Activated naive CD4-positive, alpha-beta T cell (primary cell): ENCODE results near the gene ORMDL3.

Experiments used
- DNase-seq, 4 experiments: peaks; one replicate each; lab custom pipeline; 2025; lab: John Stamatoyannopoulos, UW

ORMDL3 gene

GRCh38 chr17:39927101-39927928 is at the start of gene ORMDL3, which contains the start of gene LRRC3C:
Gene ORMDL3, minus strand, starts transcription at chr17:39927601. Its CDS starts 3,398 bp downstream, at chr17:39924203.
Gene LRRC3C, plus strand, starts transcription at chr17:39927732. Its CDS starts 13,792 bp downstream, at chr17:39941524.
- peak; percentile 71 to 86 (median 78) for DNase-seq

- no peak for DNase-seq
Observed at GRCh38 chr17:39975801-39976200, 48.4 kb upstream of the ORMDL3 start.

DNA sequence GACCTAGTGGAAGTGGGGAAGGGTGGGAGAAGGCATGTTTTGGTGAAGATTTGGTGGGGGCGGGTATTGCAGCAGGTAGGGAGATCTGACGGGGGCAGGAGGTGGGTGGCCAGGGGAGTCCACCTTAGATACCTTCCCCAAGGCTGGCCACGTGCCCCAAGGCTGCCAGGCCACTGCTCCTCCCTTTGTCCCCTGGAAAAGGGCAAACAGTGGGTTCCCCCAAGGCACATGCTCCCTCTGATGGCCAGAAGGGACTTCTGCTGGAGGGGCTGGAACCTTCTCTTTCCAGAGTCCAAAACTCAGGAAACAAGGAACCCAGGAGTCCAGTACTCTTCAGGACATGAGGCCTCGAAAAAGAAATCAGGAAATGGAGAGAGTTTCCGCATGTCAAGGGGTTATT is 47.0 kb upstream of the ORMDL3 start:
- no peak for DNase-seq

DNA sequence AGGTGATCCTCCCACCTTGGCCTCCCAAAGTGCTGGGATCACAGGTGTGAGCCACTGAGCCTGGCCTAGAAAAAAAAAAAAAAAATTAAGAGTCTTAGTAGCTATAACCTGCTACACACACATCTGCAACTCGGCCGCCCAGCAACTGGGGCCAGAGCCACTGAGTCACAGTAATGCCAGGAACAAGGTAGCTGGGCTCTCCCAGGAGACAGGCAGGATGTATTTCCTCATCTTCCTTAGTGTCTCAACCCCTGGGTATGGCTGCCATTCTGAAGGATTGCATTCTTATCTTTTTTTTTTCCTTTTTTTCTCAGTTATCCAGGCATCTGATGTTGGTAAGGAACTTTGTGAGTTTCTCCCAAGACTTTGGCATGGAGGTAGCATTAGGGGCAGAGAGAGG is 46.1 kb upstream of the ORMDL3 start:
- DNase-seq = no peak

GRCh38 chr17:39972271-39972670 is 44.9 kb upstream of the ORMDL3 start:
- DNase-seq = no peak

DNA sequence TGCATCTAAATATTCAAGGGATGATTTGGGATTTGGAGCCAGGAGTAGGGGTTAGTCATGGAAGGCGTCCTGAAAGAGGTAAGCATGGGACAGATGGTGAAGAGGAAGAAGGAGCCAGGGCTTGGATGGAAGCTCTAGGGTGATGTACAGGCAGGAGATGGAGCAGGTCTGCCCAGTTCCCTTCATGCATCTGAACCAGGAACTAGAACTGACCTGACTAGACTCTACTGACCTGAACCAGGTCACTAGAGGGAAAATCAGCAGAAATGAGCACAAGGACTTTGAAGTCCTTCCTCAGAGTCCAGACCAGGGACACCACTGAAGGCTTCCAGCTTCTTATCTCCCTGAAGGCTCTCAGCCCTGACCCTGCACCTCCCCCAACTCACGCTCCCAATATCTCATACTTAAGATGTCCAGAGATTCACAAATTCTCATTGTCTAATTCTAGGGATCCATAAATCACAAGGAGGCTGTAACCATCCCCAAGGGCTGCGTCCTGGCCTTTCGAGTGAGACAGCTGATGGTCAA is 43.7 kb upstream of the ORMDL3 start:
- no peak for DNase-seq

DNA sequence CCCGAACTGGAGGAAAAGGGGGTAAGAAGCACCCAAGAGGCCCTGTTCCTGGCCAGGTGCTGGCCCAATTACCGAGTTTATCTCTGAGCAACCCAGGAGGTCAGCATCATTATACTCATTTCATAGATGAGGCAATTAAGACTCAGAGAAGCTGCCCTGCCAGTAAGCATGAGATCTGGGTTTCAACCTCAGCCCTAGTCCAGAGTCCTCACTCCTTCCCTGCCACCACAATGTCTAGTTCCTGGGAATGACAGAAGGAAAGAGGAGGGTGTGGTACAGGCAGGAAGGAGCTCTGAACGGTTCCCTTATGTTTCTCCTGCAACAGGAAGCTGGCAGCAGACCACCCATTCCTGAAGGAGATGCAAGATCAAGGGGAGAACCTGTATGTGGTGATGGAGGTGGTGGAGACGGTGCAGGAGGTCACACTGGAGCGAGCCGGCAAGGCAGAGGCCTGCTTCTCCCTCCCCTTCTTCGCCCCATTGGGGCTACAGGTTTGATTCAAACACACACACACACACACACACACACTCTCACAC is 42.8 kb upstream of the ORMDL3 start:
- no peak for DNase-seq

- DNase-seq = no peak
Observed at GRCh38 chr17:39969375-39969774, 42.0 kb upstream of the ORMDL3 start.

GRCh38 chr17:39968761-39969160 is 41.4 kb upstream of the ORMDL3 start:
- no peak for DNase-seq

GRCh38 chr17:39966771-39967170 is 39.4 kb upstream of the ORMDL3 start:
- DNase-seq = no peak

DNA sequence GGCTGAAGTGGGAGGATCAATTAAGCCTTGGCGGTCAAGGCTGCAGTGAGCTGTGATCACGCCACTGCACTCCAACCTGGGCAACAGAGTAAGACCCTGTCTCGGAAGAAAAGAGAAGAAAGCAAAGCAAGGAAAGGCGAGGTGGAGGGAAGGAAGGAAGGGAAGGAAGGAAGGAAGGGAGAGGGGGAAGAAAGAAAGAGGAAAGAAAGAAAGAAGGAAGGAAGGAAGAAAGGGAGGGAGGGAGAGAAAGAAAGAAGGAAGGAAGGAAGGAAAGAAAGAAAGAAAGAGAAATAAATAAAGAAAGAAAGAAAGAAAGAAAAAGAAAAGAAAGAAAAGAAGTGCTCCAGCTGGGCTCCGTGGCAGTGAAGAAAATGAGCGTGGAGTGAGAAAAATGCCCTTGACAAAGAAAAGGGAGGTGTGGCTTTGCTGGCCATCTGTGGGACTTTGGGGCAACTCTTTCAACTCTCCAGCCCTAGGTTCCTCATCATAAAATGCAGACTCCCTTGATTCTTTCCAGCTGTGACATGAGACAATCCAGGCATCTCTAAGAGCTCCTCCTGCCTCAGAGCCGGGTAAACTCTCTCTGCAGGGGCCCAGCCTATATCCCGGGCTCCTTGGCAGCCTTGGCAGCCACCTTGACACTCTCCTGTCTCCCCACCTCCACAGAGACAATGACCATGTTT is 37.8 kb upstream of the ORMDL3 start:
- DNase-seq = no peak

DNA sequence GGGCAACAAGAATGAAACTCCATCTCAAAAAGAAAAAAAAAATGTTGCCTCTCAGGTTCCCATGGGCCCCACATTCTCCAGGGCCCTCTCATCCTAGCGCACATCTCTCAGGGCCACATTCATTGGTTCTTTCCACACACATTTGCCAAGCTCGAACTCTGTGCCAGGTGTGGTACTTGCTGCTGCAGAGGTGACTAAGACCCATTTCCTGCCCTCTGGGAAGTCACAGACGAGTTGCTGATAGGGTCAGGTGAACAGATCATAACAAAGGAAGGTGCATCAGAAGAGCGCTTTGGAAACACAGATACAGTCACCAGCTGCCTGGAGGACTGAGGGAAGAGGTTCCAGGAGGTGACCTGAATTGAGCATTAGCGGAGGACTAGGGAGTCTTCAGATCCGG is 36.4 kb upstream of the ORMDL3 start:
- DNase-seq = peak in 1 of 4 experiments; percentile 35

DNA sequence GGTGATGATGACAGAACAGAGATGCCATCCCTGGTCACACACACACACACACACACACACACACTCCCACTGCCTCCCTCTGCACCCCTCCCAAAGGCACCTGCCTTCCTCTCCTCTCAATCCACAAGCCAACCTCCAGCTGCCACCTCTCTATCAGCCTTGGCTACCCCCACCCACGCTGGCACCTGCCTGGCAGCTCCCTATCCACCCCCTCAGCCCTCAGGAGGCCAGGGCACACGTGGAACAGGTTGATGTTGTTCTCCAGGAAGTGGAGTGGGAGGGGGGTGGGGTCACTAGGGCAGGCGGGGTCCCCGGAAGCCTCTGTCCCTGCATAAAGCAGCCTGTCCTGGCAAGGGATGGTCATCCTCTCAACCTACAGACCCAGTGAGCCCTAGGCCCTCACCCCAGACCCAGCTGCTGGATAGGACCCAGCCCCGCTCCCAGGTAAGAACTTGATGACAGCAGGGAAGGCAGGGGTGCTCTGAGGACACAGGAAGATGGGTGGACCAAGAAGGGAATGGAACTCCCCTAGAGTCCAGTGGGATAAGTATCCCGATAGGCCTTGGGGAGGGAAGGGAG is 35.3 kb upstream of the ORMDL3 start, which contains the start of gene GSDMA:
TSS of gene GSDMA (plus strand) at position 363 of the 579 bp plus-strand sequence. CDS start 2,684 bp downstream, outside the sequence.
- DNase-seq = no peak

DNA sequence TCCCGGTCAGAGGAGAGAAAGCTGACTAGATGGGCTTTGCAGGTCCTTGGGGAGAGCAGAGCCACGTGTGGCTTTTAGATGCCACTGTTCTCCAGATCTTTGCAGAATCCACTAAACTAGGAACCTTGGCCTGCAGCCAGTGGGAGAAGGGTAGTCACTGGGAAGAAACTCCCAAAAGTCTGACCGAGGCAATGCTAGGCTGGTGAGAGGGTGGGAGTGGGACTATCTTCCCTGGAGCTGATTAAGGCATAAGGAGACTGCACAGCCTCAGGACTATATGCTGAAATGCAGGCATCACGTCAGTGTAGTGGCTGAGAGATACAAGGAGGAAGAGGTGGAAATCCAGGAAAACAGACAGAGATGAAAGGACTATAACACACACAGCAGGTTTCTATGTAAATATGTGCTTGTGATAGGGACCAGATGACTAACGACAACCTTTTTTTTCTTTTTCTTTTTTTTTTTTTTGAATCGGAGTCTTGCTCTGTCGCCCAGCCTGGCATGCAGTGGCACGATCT is 33.2 kb upstream of the ORMDL3 start:
- DNase-seq = no peak

GRCh38 chr17:39955726-39956225 is 28.4 kb upstream of the ORMDL3 start:
- no peak for DNase-seq

GRCh38 chr17:39954876-39955275 is 27.5 kb upstream of the ORMDL3 start:
- DNase-seq = no peak

- DNase-seq = no peak
Observed at GRCh38 chr17:39953471-39953888, 26.1 kb upstream of the ORMDL3 start.

- peak; percentile 67 to 95 (median 82) for DNase-seq
Observed at GRCh38 chr17:39952680-39953470, 25.5 kb upstream of the ORMDL3 start.

DNA sequence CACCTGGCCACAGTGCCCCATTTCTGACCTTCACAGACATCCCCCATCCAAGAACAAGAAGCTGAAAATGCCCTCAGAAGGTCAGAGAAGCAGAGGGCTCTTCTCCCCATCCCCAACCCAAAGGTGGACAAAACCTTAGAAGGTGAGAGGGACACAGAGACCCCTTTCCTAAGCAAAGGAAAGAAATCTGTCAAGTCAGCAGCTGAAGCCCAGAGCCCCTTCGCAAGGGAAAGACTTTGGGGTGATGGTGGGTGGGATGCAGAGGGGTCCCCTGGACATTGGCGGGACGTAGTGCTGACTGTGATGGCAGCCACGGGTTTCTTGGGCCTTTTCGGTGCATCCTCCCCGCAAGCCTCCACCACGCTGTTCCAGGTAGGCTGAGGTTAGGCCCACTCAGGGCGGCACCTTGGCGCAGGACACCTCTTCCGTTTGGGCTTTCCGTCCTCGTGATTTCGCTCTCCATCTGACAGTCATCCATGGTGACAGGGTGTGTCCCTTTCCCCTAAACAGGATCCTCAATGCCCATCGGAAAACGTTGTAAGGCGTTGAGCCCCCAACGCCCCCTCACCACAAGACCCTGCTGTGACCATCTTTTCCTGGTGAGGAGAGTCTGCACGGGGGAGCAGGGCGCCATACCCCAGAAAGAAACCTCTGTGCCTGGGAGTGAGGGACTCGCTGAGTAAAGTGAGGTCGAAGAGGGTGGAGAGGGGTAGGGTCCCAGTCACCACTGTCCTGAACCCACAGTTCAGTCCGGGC is 24.7 kb upstream of the ORMDL3 start:
- no peak for DNase-seq

DNA sequence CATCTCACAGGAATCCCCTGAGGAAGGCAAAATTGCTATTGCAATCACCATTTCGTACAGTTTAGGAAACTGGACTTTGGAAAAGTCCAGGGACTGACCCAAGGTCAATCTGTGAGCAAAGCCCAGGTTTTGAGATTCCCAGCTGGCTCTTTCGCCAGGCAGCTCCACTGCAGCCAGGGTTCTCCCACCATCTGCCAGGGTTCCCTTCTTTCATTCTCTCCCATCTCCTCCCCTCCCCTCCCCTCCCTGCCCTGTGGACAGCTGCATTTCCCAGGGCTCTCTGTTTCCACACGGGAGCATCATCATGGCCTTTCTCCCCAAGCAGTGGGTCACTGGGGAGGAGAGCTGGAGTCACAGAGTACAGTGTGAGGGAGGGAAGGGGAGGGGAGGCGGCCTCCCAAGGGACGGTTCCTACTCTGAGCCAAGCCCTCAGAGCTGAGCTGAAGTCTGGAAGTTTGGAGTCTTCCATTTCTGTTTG is 23.5 kb upstream of the ORMDL3 start:
- no peak for DNase-seq
